HL-60 (cell line): ENCODE measurements around the gene TGM2.

Experiments
- DNase-seq, 2 experiments: peaks; one replicate each; pipeline ENCODE4 v3.0.0-alpha.2; 2010 to 2020; ENCODE audit warnings: low read depth in 1 of 2, low spot score in 1 of 2
- H3K27ac ChIP-seq: fragments of 250-450 bp; sonication (Bioruptor Pico); replicated peaks from 2 replicates; pipeline ENCODE4 v1.5.1; 2020; ENCODE audit warnings: mild to moderate bottlenecking, moderate library complexity
- H3K27me3 ChIP-seq: fragments of 250-450 bp; sonication (Bioruptor Pico); 2 replicates; pipeline ENCODE4 v1.5.1; 2021; ENCODE audit warnings: mild to moderate bottlenecking, moderate library complexity; ENCODE audit not compliant: insufficient read depth, poor library complexity, severe bottlenecking
- H3K4me3 ChIP-seq: replicated peaks from 2 replicates; pipeline ENCODE4 v1.5.1; 2011; ENCODE audit warnings: mild to moderate bottlenecking, control low read depth, low read length; ENCODE audit not compliant: insufficient read depth
- GABPA ChIP-seq: IDR thresholded peaks from 2 replicates; pipeline ENCODE4 v1.6.1; 2012; ENCODE audit warnings: low read depth
- POLR2AphosphoS5 ChIP-seq: IDR thresholded peaks from 2 replicates; pipeline ENCODE4 v1.6.1; 2012; ENCODE audit warnings: low read depth
- SPI1 ChIP-seq: IDR thresholded peaks from 2 replicates; pipeline ENCODE4 v1.6.1; 2012; ENCODE audit warnings: low read depth, mild to moderate bottlenecking, borderline replicate concordance
- TF ChIP-seq, protein P1 (sequence below): IDR thresholded peaks from 2 replicates; pipeline ENCODE4 v1.6.1; 2012; ENCODE audit warnings: low read depth; ENCODE audit not compliant: insufficient replicate concordance
- TF ChIP-seq, protein P2 (sequence below): IDR thresholded peaks from one replicate; pipeline ENCODE4 v1.5.1; 2011; ENCODE audit warnings: low read length, control low read depth, inconsistent platforms; ENCODE audit not compliant: insufficient read depth

The TGM2 gene

GRCh38 chr20:38156888-38157634 is 8.0 kb downstream of the TGM2 start:
- DNase-seq = no peak
- H3K4me3 ChIP-seq = no peak overlapping the region
- no peak overlapping the region for H3K27ac ChIP-seq
- no peak for TF ChIP-seq SPI1
- TF ChIP-seq, protein P1, sequence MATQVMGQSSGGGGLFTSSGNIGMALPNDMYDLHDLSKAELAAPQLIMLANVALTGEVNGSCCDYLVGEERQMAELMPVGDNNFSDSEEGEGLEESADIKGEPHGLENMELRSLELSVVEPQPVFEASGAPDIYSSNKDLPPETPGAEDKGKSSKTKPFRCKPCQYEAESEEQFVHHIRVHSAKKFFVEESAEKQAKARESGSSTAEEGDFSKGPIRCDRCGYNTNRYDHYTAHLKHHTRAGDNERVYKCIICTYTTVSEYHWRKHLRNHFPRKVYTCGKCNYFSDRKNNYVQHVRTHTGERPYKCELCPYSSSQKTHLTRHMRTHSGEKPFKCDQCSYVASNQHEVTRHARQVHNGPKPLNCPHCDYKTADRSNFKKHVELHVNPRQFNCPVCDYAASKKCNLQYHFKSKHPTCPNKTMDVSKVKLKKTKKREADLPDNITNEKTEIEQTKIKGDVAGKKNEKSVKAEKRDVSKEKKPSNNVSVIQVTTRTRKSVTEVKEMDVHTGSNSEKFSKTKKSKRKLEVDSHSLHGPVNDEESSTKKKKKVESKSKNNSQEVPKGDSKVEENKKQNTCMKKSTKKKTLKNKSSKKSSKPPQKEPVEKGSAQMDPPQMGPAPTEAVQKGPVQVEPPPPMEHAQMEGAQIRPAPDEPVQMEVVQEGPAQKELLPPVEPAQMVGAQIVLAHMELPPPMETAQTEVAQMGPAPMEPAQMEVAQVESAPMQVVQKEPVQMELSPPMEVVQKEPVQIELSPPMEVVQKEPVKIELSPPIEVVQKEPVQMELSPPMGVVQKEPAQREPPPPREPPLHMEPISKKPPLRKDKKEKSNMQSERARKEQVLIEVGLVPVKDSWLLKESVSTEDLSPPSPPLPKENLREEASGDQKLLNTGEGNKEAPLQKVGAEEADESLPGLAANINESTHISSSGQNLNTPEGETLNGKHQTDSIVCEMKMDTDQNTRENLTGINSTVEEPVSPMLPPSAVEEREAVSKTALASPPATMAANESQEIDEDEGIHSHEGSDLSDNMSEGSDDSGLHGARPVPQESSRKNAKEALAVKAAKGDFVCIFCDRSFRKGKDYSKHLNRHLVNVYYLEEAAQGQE = no peak
- TF ChIP-seq, protein P2, sequence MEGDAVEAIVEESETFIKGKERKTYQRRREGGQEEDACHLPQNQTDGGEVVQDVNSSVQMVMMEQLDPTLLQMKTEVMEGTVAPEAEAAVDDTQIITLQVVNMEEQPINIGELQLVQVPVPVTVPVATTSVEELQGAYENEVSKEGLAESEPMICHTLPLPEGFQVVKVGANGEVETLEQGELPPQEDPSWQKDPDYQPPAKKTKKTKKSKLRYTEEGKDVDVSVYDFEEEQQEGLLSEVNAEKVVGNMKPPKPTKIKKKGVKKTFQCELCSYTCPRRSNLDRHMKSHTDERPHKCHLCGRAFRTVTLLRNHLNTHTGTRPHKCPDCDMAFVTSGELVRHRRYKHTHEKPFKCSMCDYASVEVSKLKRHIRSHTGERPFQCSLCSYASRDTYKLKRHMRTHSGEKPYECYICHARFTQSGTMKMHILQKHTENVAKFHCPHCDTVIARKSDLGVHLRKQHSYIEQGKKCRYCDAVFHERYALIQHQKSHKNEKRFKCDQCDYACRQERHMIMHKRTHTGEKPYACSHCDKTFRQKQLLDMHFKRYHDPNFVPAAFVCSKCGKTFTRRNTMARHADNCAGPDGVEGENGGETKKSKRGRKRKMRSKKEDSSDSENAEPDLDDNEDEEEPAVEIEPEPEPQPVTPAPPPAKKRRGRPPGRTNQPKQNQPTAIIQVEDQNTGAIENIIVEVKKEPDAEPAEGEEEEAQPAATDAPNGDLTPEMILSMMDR = no peak
- no peak for TF ChIP-seq GABPA
- no peak for TF ChIP-seq POLR2AphosphoS5
- H3K27me3 ChIP-seq = no peaks in the 10 kb centered on the region

- Histone ChIP-seq H3K27me3 (no peaks in the 10 kb centered on the region), H3K27ac (no peak overlapping the region), H3K4me3 (no peak overlapping the region)
- DNase-seq = no peak
- no peak for TF ChIP-seq POLR2AphosphoS5
Observed at GRCh38 chr20:38156280-38156679, 8.8 kb downstream of the TGM2 start.

DNA sequence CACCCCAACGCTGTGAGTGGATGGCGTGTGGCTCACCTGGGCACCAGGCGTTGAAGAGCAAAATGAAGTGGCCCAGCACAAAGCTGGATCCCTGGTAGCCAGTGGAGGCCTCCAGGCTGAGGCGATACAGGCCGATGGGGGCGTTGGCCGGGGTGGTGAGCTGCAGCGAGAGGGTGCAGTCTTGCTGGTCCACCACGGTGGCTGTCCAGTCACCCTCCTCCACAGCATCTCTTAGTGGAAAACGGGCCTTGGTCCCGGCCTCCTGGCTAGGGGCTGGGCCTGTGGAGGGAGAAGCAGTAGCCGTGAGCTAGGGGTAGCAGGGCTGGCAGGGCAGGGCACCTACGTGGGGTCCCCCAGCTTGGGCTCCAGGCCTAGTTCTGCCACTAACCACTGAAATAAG is 9.3 kb downstream of the TGM2 start:
- Histone ChIP-seq H3K27me3 (no peaks in the 10 kb centered on the region), H3K4me3 (no peak overlapping the region), H3K27ac (no peak overlapping the region)
- DNase-seq = no peak
- TF ChIP-seq, protein P1 = no peak
- TF ChIP-seq POLR2AphosphoS5 (no peak), SPI1 (no peak), GABPA (no peak)
- TF ChIP-seq, protein P2 = no peak

DNA sequence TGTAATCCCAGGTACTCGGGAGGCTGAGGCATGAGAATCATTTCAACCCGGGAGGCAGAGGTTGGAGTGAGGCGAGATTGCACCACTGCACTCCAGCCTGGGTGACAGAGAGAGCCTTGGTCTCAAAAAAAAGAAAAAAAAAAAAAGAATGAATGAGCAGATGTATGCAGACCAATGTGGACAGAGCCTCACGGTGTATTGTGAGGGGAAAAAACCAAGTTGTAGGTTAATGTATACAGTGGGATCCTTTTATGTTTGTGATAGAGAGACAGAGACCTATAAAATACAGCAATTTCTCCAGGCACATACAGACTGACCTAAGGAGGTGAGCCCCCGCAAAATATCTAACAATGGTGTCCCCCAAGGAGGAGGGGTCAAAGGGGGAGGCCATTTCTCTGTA is 11.7 kb downstream of the TGM2 start:
- Histone ChIP-seq H3K27ac (no peak overlapping the region), H3K4me3 (no peak overlapping the region), H3K27me3 (no peaks in the 10 kb centered on the region)
- TF ChIP-seq POLR2AphosphoS5 (no peak), GABPA (no peak), SPI1 (no peak)
- TF ChIP-seq, protein P1 = no peak
- TF ChIP-seq, protein P2 = no peak
- DNase-seq = no peak
